HG02759 (cell line): Measurements from ENCODE around the gene F7.

Experiments
- ATAC-seq: cut with Tn5 transposase; IDR thresholded peaks from one replicate; pipeline ENCODE4 v1.9.1; 2021; ENCODE audit warnings: mild to moderate bottlenecking, moderate library complexity; ENCODE audit not compliant: unreplicated experiment

Gene F7

DNA sequence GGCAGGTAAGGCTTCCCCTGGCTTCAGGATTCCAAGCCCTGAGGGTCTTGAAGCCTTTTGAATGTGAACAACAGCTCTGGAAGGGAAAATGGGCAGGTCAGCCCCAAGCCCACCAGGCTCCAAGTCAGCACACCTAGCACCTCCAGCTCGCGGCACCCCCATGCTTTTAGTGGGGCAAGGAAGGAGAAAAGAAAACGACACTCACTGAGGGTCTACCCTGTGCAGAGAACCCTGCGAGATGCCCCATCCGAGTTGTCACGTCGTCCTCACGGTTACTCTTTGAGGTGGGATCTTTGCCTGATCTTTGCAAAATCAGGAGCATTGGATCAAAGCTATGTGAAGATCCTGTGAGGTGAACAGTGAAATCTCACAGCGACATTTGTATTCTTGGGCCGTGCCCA lies 11.3 kb downstream of the F7 start:
- ATAC-seq: no peak

GRCh38 chr13:113117335-113117872 lies 11.8 kb downstream of the F7 start:
- no peak for ATAC-seq

GRCh38 chr13:113117911-113118260 lies 12.3 kb downstream of the F7 start:
- no peak for ATAC-seq

- no peak for ATAC-seq
These were observed 12.8 kb downstream of the F7 start for GRCh38 chr13:113118261-113119021.

DNA sequence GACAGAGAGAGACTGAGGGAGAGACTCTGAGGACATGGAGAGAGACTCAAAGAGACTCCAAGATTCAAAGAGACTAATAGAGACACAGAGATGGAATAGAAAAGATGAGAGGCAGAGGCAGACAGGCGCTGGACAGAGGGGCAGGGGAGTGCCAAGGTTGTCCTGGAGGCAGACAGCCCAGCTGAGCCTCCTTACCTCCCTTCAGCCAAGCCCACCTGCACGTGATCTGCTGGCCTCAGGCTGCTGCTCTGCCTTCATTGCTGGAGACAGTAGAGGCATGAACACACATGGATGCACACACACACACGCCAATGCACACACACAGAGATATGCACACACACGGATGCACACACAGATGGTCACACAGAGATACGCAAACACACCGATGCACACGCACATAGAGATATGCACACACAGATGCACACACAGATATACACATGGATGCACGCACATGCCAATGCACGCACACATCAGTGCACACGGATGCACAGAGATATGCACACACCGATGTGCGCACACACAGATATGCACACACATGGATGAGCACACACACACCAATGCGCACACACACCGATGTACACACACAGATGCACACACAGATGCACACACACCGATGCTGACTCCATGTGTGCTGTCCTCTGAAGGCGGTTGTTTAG lies 13.7 kb downstream of the F7 start:
- no peak for ATAC-seq

DNA sequence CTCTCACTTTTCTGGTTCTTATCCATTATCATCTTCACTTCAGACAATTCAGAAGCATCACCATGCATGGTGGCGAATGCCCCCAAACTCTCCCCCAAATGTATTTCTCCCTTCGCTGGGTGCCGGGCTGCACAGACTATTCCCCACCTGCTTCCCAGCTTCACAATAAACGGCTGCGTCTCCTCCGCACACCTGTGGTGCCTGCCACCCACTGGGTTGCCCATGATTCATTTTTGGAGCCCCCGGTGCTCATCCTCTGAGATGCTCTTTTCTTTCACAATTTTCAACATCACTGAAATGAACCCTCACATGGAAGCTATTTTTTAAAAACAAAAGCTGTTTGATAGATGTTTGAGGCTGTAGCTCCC lies 14.2 kb downstream of the F7 start:
- no peak for ATAC-seq

- ATAC-seq: no peak
These were observed 14.9 kb downstream of the F7 start for GRCh38 chr13:113120300-113121182.

DNA sequence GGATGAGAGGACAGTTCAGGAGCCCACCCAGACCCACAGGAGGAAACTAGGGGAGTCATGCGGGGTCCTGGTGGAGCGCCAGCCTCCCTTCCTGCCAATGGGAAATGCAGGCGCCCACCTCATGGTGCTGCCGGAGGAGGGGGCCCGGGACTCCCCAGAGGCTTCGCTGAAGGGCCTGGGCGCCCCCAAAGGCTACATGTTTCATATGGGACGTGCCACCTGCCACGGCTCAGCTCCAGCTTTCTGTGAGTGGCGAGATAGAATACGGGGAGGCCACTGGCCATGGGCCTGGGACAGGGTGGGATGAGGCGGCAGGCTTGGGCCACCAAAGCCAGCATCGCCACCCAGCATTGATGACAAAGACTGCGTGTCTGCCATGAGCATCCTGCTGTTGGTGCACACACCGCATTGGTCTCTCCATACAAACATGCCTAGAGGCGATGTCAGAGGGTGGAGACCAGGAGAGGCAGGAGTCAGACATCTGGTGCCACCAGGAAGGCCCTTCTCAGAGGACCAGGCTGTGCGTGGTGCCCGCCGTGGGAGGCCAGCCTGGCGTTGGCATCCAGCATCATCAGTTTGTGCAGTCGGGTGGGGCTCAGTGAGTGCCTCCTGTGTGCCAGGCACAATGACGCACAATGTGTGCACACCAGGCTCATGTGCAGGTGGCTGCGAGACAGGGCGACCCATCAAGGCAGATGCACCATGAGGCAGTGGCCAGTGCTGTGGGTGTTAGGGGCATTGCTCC lies 15.8 kb downstream of the F7 start:
- no peak for ATAC-seq

DNA sequence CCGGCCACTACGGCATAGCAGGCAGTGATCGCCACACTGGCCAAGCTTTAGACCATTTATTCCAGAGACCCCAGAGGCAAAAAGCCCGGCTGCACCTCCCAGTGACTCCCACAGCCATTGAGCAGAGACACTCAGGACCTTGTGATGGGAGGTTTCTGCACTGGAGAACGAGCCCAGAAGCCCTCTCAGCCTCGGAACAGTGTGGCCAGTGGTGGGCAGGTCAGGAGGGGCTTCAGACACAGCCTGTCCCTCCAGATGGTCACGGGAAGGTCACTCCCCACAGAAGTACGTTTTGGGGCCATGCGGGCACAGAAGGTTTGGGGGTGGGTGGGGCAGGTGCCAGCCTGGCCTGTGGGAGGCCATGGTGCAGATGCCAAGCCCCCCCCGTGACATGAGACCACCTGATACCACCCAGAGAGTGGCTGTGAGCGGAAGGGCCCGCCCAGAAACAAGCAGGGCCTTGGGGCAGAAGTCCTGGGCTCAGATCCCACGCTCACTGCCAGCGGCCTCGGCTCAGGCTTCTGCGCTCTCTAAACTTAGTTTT lies 16.4 kb downstream of the F7 start:
- ATAC-seq: no peak

DNA sequence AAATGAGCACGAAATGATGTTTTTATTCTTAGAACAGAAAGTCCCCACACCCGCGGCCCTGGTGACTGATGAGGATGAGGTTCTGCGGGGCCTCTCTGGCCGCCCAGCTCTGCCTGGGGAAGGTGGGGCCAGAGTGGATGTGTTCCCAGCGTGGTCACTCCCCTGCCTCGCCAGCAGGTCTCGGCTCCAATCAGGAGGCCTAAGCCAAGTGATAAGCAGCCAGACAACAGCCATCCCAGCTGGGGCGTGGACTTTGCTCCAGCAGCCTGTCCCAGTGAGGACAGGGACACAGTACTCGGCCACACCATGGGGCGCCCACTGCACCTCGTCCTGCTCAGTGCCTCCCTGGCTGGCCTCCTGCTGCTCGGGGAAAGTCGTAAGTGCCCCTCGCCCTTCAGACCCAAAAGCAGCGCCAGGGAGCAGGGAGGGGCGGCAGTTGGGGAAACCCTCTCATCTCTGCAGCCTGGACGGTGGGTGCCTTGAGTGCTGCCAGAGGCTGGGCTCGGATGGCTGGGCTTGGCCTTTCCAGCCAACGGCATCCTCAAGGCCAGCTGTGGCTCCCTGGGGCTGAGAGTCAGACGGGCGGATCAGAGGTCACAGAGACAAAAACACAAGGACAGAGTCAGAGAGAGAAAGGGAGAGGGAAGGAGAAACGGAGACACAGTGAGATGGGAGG lies 17.1 kb downstream of the F7 start, which contains the start of gene F10:
Gene F10, plus strand, starts transcription at position 250 of the 676 bp plus-strand sequence. Its CDS starts 57 bp downstream, at position 307.
- no peak for ATAC-seq

- ATAC-seq: no peak
These were observed 17.9 kb downstream of the F7 start for GRCh38 chr13:113123226-113124201.

GRCh38 chr13:113124211-113124970 lies 18.8 kb downstream of the F7 start:
- ATAC-seq: no peak

DNA sequence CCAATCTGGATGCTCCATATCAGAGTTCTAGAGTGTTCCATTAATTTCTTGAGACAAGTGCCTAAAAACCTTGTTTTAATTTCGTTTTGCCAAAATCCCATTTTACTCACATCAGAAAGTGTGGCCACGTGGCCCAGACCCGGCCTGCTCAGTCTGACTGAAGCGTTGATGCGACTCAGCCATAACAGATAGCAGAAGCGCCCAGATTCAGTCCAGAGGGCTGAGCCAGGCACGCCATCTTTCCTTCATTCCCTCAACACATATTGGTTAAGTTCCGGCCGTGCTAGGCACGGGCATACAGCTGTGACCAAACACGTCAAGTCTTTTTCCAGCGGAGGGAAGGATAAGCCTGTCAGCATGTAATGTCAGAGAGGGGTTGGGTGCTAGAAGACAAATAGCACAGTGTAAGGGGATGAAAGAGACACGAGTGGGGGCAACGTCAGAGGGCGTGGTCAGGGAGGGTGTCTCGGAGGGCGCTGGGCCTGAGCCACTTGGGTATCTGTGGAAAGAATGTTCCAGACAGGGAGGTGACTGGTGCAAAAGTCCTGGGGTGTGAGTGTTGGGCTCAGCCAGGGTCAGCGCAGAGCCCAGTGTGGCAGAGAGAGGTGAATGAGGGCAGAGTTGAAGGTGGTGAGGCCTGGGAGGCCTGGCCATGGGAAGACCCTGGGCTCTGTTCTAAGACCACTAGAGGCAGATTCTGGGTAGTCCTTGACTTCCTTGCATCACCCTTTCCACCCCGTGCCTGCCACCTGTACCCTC lies 20.1 kb downstream of the F7 start:
- ATAC-seq: no peak

GRCh38 chr13:113126265-113127150 lies 20.9 kb downstream of the F7 start:
- no peak for ATAC-seq

GRCh38 chr13:113129480-113129879 lies 23.9 kb downstream of the F7 start:
- no peak for ATAC-seq
